ENCODE measurements around the gene MRPL54.

- TF ChIP-seq ISL1 (CRISPR knock-in tag; IDR thresholded peaks at IDR 0.05) (no peak), ZFP3 (CRISPR knock-in tag; IDR thresholded peaks at IDR 0.05) (no peak), ESRRG (CRISPR knock-in tag; IDR thresholded peaks at IDR 0.05) (no peak), POU6F1 (CRISPR knock-in tag; IDR thresholded peaks at IDR 0.05; ENCODE audit: borderline replicate concordance, low read depth) (no peak), BACH2 (CRISPR knock-in tag; IDR thresholded peaks at IDR 0.05; ENCODE audit: borderline replicate concordance) (no peak), PATZ1 (CRISPR knock-in tag; IDR thresholded peaks at IDR 0.05; ENCODE audit: borderline replicate concordance) (no peak), ARNTL (CRISPR knock-in tag; IDR thresholded peaks at IDR 0.05; ENCODE audit: borderline replicate concordance, low read depth) (no peak), ZNF565 (CRISPR knock-in tag; conservative IDR thresholded peaks at IDR 0.05; ENCODE audit: low read depth) (no peak), ZFP30 (CRISPR knock-in tag; IDR thresholded peaks at IDR 0.05) (no peak), TSHZ2 (CRISPR knock-in tag; IDR thresholded peaks at IDR 0.05) (no peak)
Observed at GRCh38 chr19:3752492-3752891, 10.0 kb upstream of the MRPL54 start.
